HG03439 (cell line): ENCODE results near the gene SLC41A1.

ENCODE experiments used
- ATAC-seq: cut with Tn5 transposase; IDR thresholded peaks from one replicate; pipeline ENCODE4 v1.9.1; 2021; ENCODE audit warnings: mild to moderate bottlenecking, moderate library complexity; ENCODE audit not compliant: unreplicated experiment

SLC41A1 gene

GRCh38 chr1:205760606-205761005, 52.4 kb downstream of the SLC41A1 start:
- no peak for ATAC-seq

GRCh38 chr1:205756552-205756951, 56.4 kb downstream of the SLC41A1 start:
- no peak for ATAC-seq

GRCh38 chr1:205754857-205755256, 58.1 kb downstream of the SLC41A1 start:
- ATAC-seq = no peak

GRCh38 chr1:205751036-205751651, 61.9 kb downstream of the SLC41A1 start:
- ATAC-seq = no peak

GRCh38 chr1:205750138-205751035, 62.6 kb downstream of the SLC41A1 start, which contains the start of gene NUCKS1:
Gene NUCKS1, minus strand, starts transcription at chr1:205750182. Its CDS starts 209 bp downstream, at chr1:205749973.
- ATAC-seq = peak; percentile 76

- peak; percentile 72 for ATAC-seq
Measured at GRCh38 chr1:205749234-205750137, 63.5 kb downstream of the SLC41A1 start.

GRCh38 chr1:205748403-205749233, 64.4 kb downstream of the SLC41A1 start:
- ATAC-seq = peak; percentile 6

- ATAC-seq = no peak
Measured at GRCh38 chr1:205746757-205747412, 66.1 kb downstream of the SLC41A1 start.

GRCh38 chr1:205744403-205744802, 68.6 kb downstream of the SLC41A1 start:
- no peak for ATAC-seq

GRCh38 chr1:205743977-205744376, 69.0 kb downstream of the SLC41A1 start:
- no peak for ATAC-seq

GRCh38 chr1:205741681-205742080, 71.3 kb downstream of the SLC41A1 start:
- no peak for ATAC-seq

GRCh38 chr1:205739348-205740160, 73.4 kb downstream of the SLC41A1 start:
- ATAC-seq = no peak
